C4-2B (cell line): Measurements from ENCODE around the gene IQCE.

ENCODE experiments used
- H3K27ac ChIP-seq: fragments of 450-650 bp; 2 replicates; pipeline ENCODE4 v1.5.1; 2017
- ZFX ChIP-seq: fragments of 450-650 bp; IDR thresholded peaks from 2 replicates; pipeline ENCODE4 v1.6.1; 2017
- TF ChIP-seq, protein P1 (sequence below): fragments of 450-650 bp; conservative IDR thresholded peaks from 2 replicates; pipeline ENCODE4 v1.5.1; 2017; ENCODE audit warnings: mild to moderate bottlenecking

IQCE gene

DNA sequence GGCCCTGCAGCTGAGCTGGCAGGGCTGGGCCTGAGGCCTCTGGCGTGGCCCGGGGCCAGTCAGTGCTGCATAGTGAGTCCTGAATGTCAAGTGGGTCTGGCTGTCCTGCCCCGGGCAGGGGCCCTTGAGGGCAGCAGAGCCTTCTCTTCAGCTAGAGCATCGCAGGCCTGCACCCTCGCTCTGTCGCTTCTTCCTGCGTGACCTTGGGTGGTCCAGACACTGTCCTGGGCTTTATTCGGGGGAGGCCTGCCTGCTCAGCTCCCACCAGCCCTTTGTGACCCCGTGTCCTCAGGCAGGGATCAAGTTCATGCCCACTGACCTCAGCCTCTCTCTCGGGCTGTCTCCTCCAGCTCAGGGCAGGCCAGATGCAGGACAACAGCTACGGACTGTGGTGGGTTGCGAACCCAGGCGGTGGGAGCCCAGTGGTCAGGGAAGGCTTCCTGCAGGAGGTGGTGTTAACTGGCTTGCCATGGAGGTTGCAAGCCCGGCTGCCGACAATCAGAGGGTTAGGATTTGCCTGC lies 76.4 kb downstream of the IQCE start:
- H3K27ac ChIP-seq: no peak overlapping the region
- TF ChIP-seq, protein P1, sequence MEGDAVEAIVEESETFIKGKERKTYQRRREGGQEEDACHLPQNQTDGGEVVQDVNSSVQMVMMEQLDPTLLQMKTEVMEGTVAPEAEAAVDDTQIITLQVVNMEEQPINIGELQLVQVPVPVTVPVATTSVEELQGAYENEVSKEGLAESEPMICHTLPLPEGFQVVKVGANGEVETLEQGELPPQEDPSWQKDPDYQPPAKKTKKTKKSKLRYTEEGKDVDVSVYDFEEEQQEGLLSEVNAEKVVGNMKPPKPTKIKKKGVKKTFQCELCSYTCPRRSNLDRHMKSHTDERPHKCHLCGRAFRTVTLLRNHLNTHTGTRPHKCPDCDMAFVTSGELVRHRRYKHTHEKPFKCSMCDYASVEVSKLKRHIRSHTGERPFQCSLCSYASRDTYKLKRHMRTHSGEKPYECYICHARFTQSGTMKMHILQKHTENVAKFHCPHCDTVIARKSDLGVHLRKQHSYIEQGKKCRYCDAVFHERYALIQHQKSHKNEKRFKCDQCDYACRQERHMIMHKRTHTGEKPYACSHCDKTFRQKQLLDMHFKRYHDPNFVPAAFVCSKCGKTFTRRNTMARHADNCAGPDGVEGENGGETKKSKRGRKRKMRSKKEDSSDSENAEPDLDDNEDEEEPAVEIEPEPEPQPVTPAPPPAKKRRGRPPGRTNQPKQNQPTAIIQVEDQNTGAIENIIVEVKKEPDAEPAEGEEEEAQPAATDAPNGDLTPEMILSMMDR: no peak
- no peak for TF ChIP-seq ZFX

DNA sequence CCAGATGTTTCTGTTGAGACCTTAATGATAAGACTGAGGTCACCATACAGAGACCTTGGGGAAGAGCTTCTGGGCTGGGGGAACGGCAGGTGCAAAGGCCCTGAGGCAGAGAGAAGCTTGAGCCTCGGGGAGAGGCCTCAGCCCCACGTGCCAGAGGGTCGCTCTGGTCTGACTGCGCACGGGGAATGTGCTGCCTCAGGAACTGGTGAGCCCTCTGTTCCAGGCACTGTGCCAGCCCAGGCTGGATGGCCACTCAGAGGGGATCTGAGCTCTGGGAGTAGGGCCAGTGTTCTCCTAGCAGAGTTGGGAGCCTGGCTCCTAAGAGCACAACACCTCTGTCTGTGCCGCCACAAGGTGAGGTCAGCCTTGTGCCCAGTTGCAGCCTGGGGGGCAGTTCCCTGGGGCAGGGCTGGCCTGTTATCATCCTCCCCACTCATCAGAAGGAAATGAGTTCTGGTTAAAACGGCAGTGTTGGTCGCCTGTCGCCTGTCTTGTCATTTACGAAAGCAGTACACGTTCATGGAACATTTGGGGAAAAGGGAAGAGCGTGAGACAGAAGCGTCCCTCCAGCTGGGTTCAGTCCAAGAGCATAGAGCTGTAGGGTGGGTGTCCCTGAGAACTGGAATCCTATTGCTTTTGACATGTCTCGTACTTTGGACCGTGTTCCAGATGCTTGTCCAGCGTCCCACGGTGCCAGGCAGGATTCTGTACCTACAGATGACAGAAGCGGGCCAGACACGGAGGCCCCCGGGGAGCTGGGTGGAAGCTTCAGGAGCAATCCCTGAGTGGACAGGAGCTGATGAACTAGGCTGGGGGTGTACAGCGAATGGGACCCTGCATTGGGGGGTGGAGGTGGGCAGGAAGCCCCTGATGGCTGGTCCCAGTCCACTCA lies 77.3 kb downstream of the IQCE start:
- TF ChIP-seq, protein P1: no peak
- TF ChIP-seq ZFX: no peak

DNA sequence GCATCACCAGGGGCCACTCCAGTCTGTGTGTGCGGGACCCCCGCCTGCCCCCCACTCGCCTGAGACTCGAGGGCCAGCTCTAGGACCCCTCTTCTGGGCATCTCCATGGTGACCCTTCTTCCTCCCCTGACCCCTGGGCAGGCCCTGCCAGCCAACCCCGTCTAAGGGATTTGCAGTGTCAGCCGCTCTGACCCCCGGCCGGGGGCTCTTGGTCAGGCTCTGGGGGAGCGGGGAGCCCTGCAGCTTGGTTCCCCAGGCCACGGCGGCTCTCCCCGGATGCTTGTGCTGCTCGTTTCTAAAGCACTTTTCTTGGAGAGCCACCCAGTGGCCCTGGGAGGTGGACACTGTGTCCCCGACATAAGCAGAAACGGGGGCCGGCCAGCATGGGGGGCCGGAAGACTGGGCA lies 78.3 kb downstream of the IQCE start:
- no peak overlapping the region for H3K27ac ChIP-seq
- TF ChIP-seq, protein P1: no peak
- TF ChIP-seq ZFX: no peak

More for the DNA sequence above, 77.3 kb downstream of the IQCE start:
- no peak overlapping the region for H3K27ac ChIP-seq

DNA sequence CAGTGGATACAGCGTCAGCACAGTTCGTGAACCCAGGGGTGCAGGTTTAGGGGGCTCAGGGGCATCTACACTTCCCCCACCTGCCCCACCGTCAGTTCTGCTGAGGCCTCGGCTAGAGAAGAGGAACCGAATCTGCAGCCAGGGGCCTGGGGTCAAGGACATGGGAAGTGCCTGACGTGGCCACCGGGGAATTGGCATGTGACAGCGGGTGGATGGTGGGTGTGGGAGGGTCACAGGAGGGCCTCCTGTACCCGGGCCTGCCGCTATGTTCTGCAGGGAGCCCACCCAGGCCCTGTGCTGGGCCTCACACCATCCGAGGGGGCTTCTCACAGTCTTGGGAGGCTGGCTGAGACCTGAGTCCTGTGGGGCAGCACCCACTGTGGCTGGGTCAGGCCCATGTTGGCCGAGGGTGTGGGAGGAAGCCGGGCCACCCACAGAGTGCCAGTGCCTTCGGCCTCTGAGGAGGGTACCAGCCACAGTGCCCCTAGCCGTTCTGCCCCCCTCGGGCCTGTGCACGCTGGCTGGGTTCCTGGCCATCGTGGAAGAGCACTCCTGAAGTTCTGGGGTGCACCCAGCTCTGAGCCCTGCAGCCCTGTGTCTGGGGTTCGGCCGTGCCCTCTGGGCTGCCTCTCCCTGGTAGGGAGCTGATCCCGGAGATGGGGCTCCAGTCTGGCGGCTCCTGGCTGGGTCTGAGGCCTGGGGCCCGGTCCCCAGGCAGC lies 78.9 kb downstream of the IQCE start:
- H3K27ac ChIP-seq: no peak overlapping the region
- TF ChIP-seq ZFX: no peak
- TF ChIP-seq, protein P1: no peak

DNA sequence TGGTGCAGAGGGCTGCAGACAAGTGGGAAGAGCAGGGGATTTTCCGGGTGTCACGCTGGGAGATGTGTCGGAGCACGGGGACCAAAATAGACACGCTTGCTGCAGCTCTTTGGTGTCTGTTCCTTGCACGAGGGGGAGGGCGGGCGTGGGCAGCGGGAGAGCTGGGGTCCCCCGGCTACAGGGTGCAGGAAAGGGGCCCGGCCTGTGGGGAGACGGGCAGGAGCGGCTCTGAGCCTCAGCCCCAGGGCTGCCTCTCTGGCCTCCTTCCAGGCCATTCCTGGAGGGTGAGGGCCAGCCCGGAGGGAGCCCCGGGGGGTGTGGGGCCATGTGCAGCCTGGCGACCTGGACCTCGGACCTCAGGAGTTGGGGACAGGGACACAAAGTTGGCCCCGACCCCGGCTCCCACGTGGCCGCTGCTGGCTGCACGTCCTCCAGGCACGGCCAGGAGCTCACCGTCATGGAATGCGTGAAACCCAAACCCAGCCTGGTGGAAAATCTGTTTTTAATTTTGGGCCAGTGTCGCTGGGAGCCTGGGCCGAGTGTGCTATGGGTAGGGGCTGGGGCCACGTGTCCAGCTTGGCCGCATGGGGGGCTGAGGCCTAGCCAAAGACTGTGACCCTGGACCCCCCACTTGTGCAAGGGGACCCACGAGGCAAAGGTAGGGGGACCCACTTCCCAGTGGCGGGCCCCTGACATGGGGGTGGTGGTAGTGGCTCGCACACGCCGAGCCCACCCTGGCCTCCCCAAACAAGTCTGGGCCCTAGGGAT lies 79.6 kb downstream of the IQCE start:
- TF ChIP-seq ZFX: no peak
- TF ChIP-seq, protein P1: no peak
- H3K27ac ChIP-seq: no peak overlapping the region

DNA sequence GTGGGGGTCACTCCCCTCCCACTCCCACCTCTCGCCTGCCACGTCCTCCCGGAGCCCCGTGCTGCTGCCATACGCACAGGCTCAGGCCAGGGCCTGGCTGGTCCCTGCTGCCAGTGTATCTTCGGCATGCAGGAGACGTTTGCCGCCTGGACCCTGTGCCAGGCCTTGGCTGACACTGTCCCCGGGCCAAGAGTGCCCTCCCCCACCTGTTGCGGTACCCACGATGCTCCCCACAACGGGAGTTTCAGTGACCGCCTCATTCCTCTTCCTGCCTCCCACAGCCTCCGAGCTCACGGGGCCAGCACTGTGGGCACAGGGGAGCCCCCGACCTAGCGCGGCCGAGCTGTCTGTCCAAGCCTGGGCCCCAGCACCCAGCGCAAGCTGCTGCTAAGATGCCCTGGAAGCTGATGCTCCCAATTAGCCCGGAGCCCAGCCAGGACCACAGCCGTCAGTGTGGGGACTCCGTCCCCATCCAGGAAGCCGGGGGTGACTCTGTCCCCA lies 80.5 kb downstream of the IQCE start:
- TF ChIP-seq, protein P1: no peak
- TF ChIP-seq ZFX: no peak
- no peak overlapping the region for H3K27ac ChIP-seq
